HG02943 (cell line): Measurements from ENCODE around the gene C8G.

Source experiments
- ATAC-seq: cut with Tn5 transposase; IDR thresholded peaks from one replicate; pipeline ENCODE4 v1.9.1; 2021; ENCODE audit warnings: mild to moderate bottlenecking, low read depth, moderate library complexity; ENCODE audit not compliant: unreplicated experiment

C8G gene

DNA sequence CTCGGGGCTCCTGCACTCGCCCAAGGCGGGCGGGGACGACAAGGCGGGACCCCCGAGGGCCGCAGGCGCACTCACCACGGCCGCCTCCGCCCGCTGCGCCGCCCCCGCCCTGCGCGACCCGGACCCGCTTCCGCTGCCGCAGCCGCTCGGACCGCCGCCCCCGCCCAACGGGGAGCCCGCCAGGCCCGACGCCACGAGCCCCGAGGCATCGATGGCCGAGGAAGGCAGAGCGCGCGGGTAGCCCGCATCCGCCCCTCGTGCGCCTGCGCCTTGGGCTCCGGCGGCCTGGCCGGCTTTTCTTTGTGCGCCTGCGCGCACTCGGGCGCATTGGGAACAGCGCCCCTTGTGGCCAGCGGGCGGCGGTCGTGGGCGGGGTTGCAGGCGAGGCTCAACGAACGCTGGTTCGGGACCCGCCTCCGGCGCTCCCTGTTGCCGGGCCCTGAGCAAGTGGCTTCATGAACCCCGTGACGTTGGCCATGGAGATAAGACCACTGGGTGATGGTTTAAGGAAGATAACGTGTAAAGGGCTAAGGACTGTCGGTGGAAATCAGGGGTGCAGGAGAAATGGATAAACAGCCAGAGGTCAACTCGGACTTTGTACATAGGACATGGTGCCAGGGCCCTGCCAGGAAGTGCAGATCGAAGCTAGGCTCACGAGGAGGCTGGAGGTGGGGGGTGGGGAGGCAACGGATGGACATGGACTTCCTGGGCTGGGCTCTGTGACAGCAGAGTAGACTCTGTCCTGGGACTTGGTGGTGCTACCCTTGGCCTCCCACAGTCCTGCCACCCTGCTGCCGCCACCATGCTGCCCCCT is at the start of gene C8G, which contains the start of gene FBXW5:
C8G (plus strand) TSS at position 725 of the 814 bp plus-strand sequence; CDS start at position 803, 78 bp downstream.
FBXW5 (minus strand) TSS at position 220 of the 814 bp plus-strand sequence. CDS start 655 bp downstream, outside the sequence.
- peak; percentile 65 for ATAC-seq

DNA sequence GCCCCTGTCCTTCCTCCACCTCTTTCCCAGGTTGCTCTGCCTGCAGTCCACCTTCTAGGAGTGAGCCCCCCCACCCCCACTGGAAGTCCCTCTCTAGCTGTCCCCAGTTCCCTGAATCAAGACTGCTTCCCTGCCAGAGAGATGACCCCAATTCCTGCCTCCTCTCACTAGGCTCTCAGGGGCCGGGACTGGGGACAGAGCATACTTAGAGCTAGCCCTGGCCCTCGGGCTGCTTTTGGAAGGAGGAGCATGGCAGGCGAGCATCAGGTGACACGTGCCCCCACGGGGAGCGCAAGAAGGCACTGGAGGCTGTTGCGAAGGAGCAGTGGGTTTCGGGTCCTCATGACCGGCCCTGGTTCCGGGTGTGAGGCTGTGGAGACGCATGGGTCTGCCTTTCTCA is 49.0 kb upstream of the C8G start:
- no peak for ATAC-seq

DNA sequence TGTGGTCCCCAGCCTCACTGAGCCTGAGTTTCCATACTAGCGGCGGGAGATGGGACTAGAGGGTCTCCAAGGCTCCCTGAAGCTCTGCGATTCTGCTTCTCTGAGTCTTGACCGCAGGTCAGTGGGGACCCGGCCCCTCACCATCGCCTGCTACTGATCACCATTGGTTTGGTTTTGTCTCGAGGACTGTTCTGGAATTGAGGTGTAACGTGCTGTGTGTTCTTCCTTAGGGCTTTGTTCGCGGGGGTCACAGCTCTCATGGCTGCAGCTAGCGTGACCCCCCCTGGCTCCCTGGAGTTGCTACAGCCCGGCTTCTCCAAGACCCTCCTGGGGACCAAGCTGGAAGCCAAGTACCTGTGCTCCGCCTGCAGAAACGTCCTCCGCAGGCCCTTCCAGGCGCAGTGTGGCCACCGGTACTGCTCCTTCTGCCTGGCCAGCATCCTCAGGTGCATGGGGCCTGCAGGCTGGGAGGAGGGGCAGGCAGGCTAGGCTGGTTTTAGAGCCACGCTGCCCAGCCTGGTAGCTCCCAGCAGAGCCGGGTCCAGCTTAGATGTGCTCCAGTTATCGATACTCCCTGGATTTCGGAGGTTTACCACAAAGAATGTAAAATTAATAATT is 46.5 kb upstream of the C8G start:
- no peak for ATAC-seq

DNA sequence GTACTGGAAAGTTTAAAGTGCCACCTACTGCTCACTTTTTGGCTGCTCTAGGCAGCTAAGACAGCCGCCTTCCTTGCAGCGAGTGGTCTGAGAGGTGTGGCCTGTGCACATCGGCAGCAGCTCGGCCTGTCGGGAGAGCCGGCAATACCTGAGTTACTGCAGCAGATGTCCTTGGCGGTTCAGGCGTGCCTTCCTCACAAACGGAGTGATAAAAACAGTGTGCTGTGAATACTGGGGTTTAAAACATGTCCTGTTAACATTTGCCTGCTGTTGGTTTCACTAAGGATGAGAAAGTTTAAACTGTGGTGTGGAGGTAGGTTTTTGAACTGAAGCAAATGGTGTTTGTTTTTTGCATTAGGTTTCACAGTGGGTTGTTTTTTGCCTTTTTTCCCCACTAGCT is 45.8 kb upstream of the C8G start:
- ATAC-seq: no peak

DNA sequence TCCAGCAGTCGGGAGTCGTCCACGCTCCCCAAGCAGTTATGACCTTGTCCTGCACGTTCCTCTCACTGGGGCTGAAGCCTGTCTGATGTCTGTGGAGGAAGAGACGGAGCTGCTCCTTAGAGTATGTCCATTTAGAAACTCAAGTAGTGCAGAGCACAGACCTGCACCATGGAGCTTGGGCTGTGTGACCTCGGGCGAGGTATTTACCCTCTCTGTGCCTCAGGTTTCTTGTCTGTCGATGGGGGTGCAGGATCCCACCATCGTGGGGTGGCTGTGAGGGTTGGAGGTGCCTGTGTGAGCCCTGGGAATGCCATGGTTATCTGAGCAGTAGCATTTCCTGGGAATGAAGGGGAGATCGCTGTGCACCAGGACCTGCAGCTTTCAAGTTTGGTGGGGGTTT is 44.5 kb upstream of the C8G start:
- ATAC-seq: no peak

DNA sequence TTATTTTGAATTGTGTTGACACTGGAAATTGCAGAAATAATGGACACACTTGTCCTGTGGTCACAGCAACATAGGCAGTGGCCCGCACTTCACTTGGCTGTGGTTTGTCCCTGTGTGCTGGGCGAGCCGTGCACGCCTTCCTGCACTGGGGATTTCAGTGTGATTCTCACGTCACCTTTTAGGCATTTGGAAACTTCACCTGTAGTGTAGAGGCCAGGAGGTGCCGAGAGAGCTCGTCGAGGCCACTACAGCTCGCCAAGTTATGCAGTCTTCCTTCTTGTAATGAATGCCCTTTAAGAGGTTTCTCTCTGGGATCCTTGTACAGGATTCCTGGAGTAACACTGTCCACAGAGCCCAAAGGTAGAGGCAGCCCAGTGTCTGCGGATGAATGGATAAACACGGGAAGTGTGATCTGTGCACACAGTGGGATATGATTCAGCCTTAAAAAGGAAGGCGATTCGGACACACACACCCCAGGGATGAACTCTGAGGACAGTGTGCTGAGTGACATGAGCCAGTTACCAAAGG is 44.0 kb upstream of the C8G start:
- no peak for ATAC-seq

DNA sequence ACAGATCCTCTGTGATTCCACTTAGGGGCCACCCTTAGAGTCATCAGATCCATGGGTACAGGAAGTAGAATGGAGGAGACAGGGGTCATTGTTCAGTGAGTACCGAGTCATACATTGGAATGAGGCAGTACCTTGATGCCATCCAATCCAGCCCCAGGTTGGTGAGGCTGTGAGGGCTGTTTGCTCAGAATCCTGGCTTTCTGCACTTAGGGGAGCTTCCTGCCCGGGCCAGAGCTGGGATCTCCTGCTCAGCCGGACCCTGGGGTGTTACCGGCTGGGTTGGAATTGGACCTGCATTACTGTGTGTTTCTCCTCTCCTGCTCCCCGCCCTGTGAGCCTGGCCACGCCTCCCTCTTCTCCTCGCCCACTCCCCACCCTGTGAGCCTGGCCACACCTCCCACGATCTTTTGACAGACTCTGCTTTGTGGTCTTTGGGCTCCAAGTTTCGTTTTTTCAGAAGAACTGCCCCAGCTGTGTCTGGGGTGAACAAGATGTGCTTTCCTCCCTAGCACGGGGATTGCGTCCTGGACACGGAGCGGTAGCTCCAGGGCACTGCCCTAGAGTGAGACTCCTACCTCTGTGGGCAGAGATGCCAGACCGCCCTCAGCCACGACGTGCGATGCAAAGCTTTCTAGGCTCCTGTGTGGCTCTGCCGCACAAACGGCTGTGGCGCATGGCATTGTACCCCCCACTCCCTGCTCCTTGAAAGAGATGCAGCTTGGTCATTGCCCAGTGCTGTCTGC is 43.4 kb upstream of the C8G start:
- peak; percentile 61 for ATAC-seq

DNA sequence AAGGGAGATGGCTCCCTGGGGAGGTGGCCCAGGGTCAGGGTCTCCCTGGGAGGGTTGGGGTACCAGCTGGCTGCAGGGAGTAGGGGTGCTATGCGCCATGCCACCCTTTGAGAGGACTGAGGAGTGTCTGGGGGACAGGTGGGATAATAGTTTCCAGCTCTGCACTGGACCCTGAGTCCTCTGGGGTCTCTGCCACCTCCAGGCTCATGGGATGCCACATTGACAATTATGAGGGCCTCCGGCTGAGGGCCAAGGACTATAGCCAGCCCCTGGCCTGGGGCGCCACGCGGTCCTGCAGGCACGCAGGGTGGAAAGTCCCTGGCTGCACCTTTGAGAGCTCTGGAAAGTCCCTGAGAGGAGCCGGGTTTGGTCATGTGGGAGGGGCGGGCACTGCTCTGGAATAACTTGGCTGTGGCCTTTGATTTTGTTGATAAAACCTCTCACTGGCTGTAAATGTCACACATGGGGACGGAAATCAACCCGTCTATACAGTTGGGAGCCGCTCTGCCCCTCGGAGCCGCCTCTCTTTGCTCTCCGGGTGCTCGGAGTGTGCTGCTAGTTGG is 42.7 kb upstream of the C8G start:
- ATAC-seq: peak; percentile 43

DNA sequence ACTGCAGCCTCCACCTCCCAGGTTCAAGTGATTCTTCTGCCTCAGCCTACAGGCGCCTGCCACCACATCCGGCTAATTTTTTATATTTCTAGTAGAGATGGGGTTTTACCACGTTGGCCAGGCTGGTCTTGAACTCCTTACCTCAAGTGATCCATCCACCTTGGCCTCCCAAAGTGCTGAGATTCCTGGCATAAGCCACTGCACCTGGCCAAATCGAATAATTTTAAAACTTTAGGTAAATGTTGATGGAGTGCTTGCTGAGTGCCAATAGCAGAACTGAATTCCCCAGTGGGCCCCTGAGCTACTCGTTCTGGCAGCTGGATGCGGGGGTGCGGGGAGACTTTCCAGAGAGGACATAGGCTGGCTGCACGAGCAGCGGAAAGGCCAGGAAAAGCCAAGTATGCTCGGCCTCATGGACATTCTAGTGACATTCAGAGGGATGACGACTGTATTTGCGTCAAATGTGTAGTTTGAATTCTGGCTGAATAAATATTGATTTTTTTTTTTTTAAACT is 41.9 kb upstream of the C8G start:
- no peak for ATAC-seq

DNA sequence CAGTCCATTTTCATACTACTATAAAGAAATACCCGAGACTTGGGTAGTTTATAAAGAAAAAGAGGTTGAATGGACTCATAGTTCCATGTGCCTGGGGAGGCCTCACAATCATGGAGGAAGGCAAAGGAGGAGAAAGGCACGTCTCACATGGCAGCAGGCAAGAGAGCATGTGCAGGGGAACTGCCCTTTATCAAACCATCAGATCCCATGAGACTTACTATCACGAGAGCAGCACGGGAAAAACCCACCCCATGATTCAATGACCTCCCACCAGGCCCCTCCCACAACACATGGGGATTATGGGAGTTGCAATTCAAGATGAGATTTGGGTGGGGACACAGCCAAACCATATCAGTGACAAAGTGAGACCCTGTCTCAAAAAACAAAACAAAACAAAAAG is 38.8 kb upstream of the C8G start:
- no peak for ATAC-seq

DNA sequence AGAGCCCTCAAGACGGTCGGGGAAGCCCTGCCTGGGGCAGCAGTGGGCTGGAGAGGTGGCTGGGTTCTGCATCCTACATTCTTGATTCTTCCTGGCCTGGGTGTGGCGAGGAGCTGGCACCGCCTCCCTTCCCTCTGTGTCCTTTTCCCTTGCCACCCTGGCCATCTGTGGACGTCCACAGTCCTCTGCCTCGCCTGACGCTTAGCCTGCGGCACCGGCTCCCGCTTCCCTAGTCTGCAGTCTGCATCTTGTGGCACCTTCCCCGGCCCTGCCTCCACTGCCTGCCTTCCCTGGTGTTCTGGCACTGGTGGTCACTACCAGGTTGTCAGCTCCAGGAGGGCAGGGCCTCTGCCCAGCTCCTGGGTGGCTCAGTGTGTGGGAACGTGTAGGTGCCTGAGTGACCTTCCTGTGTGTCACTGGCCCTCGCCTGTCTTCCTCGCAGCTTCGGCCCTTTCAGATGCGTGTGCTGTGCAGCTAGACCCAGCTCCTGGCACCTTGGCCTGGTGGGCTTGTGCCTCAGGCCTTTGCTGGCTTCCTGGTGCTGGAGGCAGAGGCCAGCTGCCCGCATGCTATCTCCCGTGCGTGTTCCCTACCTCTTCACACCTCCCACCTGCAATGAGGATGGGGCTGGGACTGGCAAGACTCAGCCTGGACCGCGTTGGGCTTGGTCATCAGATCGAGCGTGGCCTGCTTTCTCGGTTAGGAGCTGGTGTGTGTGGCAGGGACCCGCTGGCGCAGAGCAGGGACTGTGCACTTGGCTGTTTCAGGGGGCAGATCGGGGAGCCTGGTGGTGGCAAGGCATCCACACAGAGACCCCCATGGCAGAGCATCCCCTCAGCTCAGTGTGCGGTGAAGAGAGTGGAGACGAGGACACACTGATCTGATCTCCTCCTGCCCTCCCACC is 37.8 kb upstream of the C8G start:
- no peak for ATAC-seq

DNA sequence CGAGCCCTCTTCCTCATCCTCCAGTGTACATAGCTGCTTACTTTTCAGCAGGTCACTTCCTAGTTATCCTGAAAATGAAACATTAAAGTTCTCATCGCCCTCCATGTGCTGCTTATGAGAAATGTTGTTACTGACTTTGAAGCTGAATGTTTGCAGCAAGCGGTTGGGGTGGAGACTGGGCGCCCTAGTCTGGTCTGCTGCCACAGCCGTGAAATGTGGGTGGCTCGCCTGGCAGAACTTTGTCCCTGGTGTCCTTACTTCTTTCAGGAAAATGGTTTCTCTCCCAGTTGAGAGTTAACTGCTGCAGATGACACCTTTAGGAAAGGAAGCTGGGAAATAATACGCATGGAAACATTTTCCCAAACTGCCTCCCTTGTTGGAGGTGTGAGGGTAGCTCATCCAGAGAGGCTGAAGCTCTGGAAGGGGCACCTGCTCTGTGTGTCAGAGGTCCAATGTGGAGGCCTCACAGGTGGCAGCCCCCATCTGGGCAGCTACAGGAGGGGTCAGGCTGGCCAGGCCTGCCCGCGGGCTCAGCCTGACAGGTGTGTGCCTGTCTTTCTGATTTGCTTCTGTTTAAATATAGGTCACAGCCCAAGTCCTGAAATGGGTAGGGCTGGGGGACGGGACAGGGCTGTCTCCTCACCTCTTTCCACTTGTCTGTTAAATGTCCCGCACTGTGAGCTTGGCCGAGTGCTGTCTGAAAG is 34.7 kb upstream of the C8G start:
- no peak for ATAC-seq

DNA sequence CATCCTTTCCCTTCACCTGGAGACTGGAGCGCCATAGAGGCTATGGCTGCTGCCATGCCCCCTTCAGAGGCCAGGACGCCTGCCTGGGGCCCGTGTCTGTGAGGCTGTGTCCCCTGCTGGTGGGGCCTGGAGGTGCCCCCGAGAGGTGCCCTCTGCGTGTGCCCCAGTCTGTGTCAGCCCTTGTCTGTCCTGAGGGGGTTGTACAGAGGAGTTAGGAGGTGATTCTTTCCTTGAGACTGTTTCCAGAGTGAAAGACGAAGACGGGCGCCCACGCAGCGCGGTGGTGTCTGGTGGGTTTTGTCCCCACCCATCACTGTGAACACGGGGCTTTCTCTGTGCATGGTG is 34.2 kb upstream of the C8G start:
- ATAC-seq: no peak

DNA sequence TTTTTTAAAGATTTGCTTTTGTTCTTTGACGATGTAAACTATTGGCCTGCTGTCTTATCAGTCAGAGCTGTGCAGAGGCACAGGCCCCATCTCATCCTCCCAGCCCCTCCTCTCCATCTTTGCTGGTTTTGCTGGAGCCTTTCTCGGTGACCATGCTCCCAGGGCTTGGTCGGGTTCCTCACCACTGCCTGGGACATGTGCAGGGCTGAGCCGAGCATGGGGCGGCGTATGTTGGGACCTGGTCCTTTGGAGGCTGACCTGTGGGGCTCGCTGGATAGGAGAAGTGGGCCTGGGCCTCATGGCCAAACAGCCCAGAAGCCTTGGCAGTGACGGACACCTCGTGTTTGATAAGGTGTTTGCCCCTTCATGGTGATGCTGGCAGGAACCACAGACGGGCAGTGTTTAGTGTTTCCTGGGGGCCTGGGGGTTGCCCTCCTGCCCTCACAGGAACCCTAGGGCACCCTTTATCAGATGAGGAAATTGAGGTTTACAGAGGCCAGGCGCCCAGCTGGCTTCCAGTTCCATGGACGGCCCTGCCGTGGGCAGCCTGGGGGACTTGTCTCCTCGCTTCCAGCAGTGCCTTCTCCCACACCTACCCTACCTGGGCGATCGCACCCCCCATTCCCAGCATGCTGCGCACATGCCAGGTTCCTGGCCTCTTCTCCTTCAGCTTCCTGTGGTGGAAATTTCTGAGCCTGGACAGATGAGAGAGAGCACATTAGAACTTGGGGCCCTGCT is 31.2 kb upstream of the C8G start:
- ATAC-seq: no peak

DNA sequence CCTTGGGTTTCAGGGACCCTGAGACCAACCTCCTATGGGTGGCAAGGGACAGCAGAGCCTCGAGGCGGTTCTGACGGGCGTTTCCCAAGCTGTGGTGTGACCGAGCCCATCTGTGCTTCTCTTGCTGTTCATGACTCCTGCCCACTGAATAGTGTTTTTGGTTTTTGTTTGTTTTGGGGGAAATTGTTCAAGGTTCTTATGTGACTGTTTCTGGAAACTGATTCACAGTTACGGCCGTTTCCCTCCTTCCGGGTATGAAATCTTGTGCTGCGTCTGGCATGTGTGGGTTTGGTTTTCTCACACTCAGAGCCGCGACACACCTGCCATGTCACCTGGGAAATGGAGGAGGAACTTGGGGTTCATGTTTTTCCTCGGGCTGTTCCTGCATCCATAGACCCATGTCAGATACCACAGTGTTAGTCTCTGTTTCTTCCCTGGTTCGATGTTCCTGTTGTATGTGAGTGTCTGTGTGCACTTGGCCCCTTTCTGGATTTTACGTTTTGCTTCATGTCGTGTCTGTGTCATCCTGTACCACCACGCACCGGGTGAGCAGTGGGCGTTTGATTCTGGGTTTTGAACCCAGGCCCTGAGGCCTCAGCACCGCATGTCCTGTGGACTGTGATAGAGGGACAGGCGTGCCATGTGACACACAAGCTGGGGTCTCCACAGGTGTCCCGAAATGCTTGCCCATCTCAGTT is 29.3 kb upstream of the C8G start:
- no peak for ATAC-seq

DNA sequence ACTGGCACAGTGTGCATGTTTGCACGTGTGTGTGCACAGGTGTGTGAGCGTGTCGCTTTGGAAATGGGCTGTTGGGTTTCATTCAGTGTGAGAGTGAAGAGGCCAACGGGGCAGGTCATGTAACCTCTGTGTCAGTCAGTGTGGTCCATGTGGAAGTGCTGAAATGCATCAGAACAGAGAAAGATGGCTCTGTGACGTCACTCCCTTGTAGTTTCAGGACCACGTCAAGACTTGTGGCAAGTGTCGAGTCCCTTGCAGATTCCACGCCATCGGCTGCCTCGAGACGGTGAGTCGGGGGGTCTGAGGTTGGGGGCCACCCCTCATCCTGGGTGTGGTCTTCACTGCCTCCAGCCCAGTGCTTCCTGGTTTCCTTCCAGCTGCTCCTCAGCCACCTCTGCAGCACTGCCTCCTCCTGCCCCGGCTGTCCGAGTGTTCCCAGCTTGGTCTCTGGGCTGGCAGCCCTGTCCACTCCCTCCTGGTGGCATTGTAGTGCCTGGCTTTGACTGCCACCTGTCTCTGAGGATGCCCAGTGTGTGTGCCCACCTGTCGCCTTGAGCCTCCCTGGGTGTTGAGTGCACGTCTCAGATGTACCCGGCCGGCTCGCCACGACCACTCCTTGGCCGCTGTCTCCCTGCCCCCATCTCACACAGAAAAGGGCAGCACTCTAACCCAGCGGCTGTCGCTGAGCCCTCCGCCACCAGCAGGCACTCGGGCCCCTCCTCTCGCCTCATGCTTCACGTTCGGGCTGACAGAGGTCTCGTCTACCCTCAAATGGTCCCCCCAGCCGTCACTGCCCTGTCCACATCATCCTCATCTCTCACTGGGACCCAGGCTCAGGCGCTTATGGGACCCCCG is 28.5 kb upstream of the C8G start:
- no peak for ATAC-seq

DNA sequence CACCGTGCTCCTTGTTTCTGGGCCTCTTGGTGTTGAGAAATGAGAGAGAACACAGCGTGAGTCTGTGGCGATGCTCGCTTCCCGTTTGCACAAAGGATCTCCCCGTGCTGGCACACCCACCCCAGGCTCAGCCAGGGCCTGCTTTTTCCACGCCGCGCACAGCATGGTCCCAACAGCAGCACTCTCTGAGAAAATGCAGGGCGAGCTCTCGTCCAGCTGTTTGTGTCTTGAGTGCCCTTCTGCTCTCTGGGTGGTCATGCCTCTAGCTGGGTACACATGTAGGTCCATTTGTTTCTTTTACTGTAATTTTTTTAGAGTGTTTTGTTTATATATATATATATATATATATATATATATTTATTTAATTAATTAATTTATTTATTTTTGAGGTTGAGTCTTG is 27.1 kb upstream of the C8G start:
- ATAC-seq: no peak
